HPDE6-E6E7 (cell line): Measurements from ENCODE around the gene REM2.

Experiments used
- DNase-seq: peaks from one replicate; pipeline ENCODE4 v3.0.0; 2011; ENCODE audit warnings: missing footprints; ENCODE audit errors: extremely low spot score

The REM2 gene

GRCh38 chr14:22929104-22929960 lies 46.3 kb downstream of the REM2 start, which contains the start of gene PRMT5:
Gene PRMT5, minus strand, starts transcription at chr14:22929376. Its CDS starts 15 bp downstream, at chr14:22929361.
- peak; percentile 98 for DNase-seq

DNA sequence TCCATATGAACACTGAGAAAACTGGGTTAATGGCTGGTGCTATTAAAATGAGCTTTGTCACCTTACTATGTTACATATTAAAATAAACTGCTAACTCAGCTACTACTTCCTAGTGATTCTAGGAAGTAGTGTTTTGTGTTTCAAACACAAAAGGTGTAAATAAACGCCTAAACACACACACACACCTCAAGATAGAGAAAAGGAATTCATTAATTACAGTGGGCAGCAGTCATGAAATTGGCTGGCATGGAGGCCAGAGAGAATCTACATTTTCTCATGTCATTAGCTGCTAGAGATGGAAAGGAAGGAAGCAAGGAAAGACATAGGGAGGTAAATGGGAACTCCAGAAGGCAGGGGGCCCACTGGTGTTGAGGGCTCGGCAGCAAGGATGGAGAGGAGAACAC lies 46.9 kb downstream of the REM2 start:
- no peak for DNase-seq

- no peak for DNase-seq
Observed at GRCh38 chr14:22932146-22932545, 49.1 kb downstream of the REM2 start.

GRCh38 chr14:22935156-22935555 lies 52.1 kb downstream of the REM2 start:
- DNase-seq: no peak
